H1 (cell line): ENCODE data around the gene KCTD16.

Experiments
- CREB1 ChIP-seq: IDR thresholded peaks from 2 replicates; pipeline ENCODE4 v1.6.1; 2012; ENCODE audit warnings: inconsistent platforms
- JUN ChIP-seq: IDR thresholded peaks from 2 replicates; pipeline ENCODE4 v1.6.1; 2011; ENCODE audit warnings: low read depth, mild to moderate bottlenecking, improper control_type of control experiment, low read length

DNA sequence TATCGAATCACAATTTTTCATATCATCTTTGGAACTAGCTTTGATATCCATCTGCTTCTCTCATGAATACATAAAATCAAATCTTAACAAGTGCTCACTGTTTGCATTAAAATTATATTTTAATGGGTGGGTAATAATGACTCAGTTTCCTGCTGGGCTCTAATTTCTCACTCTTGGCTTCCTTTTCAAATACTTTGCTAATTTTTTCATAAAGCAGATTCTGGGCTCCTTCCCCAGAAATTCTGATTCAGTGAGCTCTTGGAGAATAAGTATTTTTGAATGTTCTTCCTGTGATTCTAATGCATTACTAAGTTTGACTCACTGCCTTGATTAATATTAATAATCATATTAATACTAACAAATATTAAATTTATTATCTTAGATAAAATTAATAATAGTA, 49.1 kb upstream of the KCTD16 start:
- TF ChIP-seq JUN (no peak), CREB1 (no peak)
